Measurements from ENCODE around the gene PPFIA3.

DNA sequence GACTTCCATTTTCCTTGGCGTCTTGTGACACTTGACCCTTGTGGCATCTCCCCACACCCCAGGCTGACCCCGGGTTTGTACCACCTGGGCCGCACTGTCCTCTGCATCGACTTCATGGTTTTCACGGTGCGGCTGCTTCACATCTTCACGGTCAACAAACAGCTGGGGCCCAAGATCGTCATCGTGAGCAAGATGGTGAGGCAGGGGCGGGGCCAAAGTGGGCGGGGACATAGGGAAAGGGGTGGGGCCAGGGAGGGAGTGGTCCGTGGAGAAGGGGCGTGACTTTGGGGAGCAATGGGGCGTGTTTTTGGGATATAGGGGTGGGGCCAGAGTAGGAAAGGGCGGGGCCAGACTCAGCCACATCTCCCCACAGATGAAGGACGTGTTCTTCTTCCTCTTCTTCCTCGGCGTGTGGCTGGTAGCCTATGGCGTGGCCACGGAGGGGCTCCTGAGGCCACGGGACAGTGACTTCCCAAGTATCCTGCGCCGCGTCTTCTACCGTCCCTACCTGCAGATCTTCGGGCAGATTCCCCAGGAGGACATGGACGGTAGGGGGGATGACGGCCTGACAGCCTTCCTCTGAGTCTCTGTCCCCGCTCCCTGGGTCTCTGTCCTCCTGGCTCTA is 81.0 kb downstream of the PPFIA3 start:
- TF ChIP-seq, protein P1, sequence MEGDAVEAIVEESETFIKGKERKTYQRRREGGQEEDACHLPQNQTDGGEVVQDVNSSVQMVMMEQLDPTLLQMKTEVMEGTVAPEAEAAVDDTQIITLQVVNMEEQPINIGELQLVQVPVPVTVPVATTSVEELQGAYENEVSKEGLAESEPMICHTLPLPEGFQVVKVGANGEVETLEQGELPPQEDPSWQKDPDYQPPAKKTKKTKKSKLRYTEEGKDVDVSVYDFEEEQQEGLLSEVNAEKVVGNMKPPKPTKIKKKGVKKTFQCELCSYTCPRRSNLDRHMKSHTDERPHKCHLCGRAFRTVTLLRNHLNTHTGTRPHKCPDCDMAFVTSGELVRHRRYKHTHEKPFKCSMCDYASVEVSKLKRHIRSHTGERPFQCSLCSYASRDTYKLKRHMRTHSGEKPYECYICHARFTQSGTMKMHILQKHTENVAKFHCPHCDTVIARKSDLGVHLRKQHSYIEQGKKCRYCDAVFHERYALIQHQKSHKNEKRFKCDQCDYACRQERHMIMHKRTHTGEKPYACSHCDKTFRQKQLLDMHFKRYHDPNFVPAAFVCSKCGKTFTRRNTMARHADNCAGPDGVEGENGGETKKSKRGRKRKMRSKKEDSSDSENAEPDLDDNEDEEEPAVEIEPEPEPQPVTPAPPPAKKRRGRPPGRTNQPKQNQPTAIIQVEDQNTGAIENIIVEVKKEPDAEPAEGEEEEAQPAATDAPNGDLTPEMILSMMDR (conservative IDR thresholded peaks at IDR 0.05 in 1 of 2, IDR thresholded peaks at IDR 0.05 in 1 of 2; ENCODE audit: low read depth in 1 of 2, low read length in 2 of 2) = no peak
- no peak for TF ChIP-seq EZH2 (IDR thresholded peaks at IDR 0.05; ENCODE audit: low read length, missing control alignments)

All from fibroblast of lung (primary cell).